Neural cell (in vitro differentiated cells): ENCODE data around the gene UPK1B.

ENCODE experiments used
- CTCF ChIP-seq: fragments of 450-650 bp; IDR thresholded peaks from 2 replicates; pipeline ENCODE4 v1.5.1; 2014; ENCODE audit warnings: antibody characterized with exemption, mild to moderate bottlenecking, moderate library complexity; ENCODE audit not compliant: poor library complexity, severe bottlenecking
- EZH2 ChIP-seq: fragments of 200-600, 300-800 bp; shearing (Covaris generic), sonication (generic); IDR thresholded peaks from 2 replicates; pipeline ENCODE4 v1.6.1; 2014; ENCODE audit warnings: antibody characterized with exemption, low read length, borderline replicate concordance, mild to moderate bottlenecking; ENCODE audit not compliant: insufficient read depth, poor library complexity, severe bottlenecking
- MXI1 ChIP-seq: fragments of 450-650 bp; conservative IDR thresholded peaks from 2 replicates; pipeline ENCODE4 v1.6.1; 2014; ENCODE audit warnings: antibody characterized with exemption, mild to moderate bottlenecking; ENCODE audit not compliant: poor library complexity, severe bottlenecking
- POLR2AphosphoS5 ChIP-seq: IDR thresholded peaks from 2 replicates; pipeline ENCODE4 v1.6.1; 2012
- TAF1 ChIP-seq: IDR thresholded peaks from 2 replicates; pipeline ENCODE4 v1.6.1; 2012; ENCODE audit warnings: low read depth

- TF ChIP-seq POLR2AphosphoS5 (no peak), CTCF (no peak), TAF1 (no peak), EZH2 (no peak), MXI1 (no peak)
Observed at GRCh38 chr3:119149484-119149883, 23.9 kb upstream of the UPK1B start.
